Measurements from ENCODE around the gene CACFD1.

Gene CACFD1

DNA sequence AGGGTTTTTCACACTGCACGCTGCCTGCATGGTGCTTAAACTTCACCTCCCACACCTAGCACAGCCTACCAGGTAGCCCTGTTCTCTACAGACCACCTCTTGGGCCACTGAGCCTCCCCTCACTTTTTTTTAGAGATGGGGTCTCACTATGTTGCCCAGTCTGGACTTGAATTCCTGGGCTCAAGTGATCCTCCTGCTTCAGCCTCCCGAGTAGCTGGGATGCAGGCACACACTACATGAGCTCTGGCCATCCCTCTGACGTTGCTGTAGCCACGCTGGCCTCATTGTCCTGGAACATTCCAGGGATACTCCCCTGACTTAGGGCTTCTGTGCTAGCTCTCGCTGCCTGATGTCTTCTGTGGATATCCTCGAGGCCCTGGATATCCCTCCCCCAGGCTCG lies 7.2 kb upstream of the CACFD1 start:
- no peaks in the 10 kb centered on the region for H3K79me2 ChIP-seq (ENCODE audit: insufficient read depth, low read length)
- H3K36me3 ChIP-seq (ENCODE audit: insufficient read depth, low read length) = no peaks in the 10 kb centered on the region
- no peak for DNase-seq
- no peaks in the 10 kb centered on the region for H4K20me1 ChIP-seq (ENCODE audit: insufficient read depth, low read length)
- H3K4me3 ChIP-seq (ENCODE audit: low read depth in 1 of 2, low read length in 2 of 2) = no peak overlapping the region
- no peaks in the 10 kb centered on the region for H3K27me3 ChIP-seq (ENCODE audit: insufficient read depth, low read length, poor library complexity)
- no peak for ATAC-seq (ENCODE audit: insufficient read depth, low read depth)
- H3K27ac ChIP-seq (ENCODE audit: low read length) = no peak overlapping the region
- H3K9ac ChIP-seq (ENCODE audit: low read depth, low read length) = no peak overlapping the region
- no peaks in the 10 kb centered on the region for H3K4me1 ChIP-seq (ENCODE audit: insufficient read depth, low read length)
- H2AFZ ChIP-seq (ENCODE audit: low read depth, low read length) = no peak overlapping the region
- H3K9me3 ChIP-seq (ENCODE audit: insufficient read depth, low read length, severe bottlenecking) = no peaks in the 10 kb centered on the region
- TF ChIP-seq EZH2 (IDR thresholded peaks at IDR 0.05; ENCODE audit: borderline replicate concordance, low read depth, low read length, severe bottlenecking) = no peak
- no peak for TF ChIP-seq CTCF (IDR thresholded peaks at IDR 0.05; ENCODE audit: borderline replicate concordance, extremely low read depth, low read length, poor library complexity, severe bottlenecking)
- no peak overlapping the region for H3K4me2 ChIP-seq (ENCODE audit: insufficient read depth, low read length)

DNA sequence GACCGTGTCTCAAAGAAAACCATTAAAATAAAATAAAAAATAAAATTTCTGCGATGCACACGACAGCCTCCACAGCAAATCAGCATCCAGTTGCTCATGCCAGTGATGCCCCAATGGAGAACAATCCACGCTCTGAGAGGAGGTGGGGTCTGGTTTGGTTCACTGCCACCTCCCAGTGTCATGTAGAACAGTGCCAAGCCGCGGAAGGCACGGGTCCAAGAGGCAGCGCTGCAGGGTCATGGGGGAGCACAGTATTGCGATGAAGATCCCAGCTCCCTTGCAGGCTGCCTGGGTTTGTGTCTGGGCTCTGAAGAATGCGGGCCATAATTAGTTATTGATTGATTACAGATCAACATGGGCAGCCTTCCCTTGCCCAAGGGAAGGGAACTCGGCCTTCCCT lies 6.1 kb upstream of the CACFD1 start:
- Histone ChIP-seq H2AFZ (ENCODE audit: low read depth, low read length) (no peak overlapping the region), H3K9me3 (ENCODE audit: insufficient read depth, low read length, severe bottlenecking) (no peaks in the 10 kb centered on the region), H3K27ac (ENCODE audit: low read length) (no peak overlapping the region), H4K20me1 (ENCODE audit: insufficient read depth, low read length) (no peaks in the 10 kb centered on the region), H3K4me1 (ENCODE audit: insufficient read depth, low read length) (peaks cover 4% of the 10 kb centered on the region), H3K4me3 (ENCODE audit: low read depth in 1 of 2, low read length in 2 of 2) (no peak overlapping the region), H3K79me2 (ENCODE audit: insufficient read depth, low read length) (no peaks in the 10 kb centered on the region), H3K27me3 (ENCODE audit: insufficient read depth, low read length, poor library complexity) (no peaks in the 10 kb centered on the region), H3K36me3 (ENCODE audit: insufficient read depth, low read length) (no peaks in the 10 kb centered on the region), H3K4me2 (ENCODE audit: insufficient read depth, low read length) (no peak overlapping the region), H3K9ac (ENCODE audit: low read depth, low read length) (no peak overlapping the region)
- no peak for TF ChIP-seq EZH2 (IDR thresholded peaks at IDR 0.05; ENCODE audit: borderline replicate concordance, low read depth, low read length, severe bottlenecking)
- no peak for TF ChIP-seq CTCF (IDR thresholded peaks at IDR 0.05; ENCODE audit: borderline replicate concordance, extremely low read depth, low read length, poor library complexity, severe bottlenecking)
- DNase-seq (no peak), ATAC-seq (ENCODE audit: insufficient read depth, low read depth) (no peak)

GRCh38 chr9:133454325-133454724 lies 5.5 kb upstream of the CACFD1 start:
- no peaks in the 10 kb centered on the region for H3K27me3 ChIP-seq (ENCODE audit: insufficient read depth, low read length, poor library complexity)
- H3K4me1 ChIP-seq (ENCODE audit: insufficient read depth, low read length) = peaks cover 11% of the 10 kb centered on the region
- no peak overlapping the region for H3K27ac ChIP-seq (ENCODE audit: low read length)
- H3K36me3 ChIP-seq (ENCODE audit: insufficient read depth, low read length) = no peaks in the 10 kb centered on the region
- H3K9me3 ChIP-seq (ENCODE audit: insufficient read depth, low read length, severe bottlenecking) = no peaks in the 10 kb centered on the region
- H4K20me1 ChIP-seq (ENCODE audit: insufficient read depth, low read length) = no peaks in the 10 kb centered on the region
- no peak overlapping the region for H3K4me2 ChIP-seq (ENCODE audit: insufficient read depth, low read length)
- no peak overlapping the region for H2AFZ ChIP-seq (ENCODE audit: low read depth, low read length)
- H3K9ac ChIP-seq (ENCODE audit: low read depth, low read length) = no peak overlapping the region
- DNase-seq (no peak), ATAC-seq (ENCODE audit: insufficient read depth, low read depth) (no peak)
- no peak overlapping the region for H3K4me3 ChIP-seq (ENCODE audit: low read depth in 1 of 2, low read length in 2 of 2)
- TF ChIP-seq CTCF (IDR thresholded peaks at IDR 0.05; ENCODE audit: borderline replicate concordance, extremely low read depth, low read length, poor library complexity, severe bottlenecking) (no peak), EZH2 (IDR thresholded peaks at IDR 0.05; ENCODE audit: borderline replicate concordance, low read depth, low read length, severe bottlenecking) (no peak)
- H3K79me2 ChIP-seq (ENCODE audit: insufficient read depth, low read length) = no peaks in the 10 kb centered on the region
